Ureter (tissue), 1 donor: ENCODE data around the gene TRPV4. TPM values are rescaled to one million over a fixed set of nuclear protein-coding genes. Genes with fewer than 3 reads are reported as not detected.

ENCODE experiments used
- DNase-seq: peaks from one replicate; pipeline ENCODE4 v3.0.0-alpha.2; 2020; ENCODE audit warnings: low spot score
- total RNA-seq: library from RNA; stranded (reverse); gene quantifications from one replicate; pipeline ENCODE4 v1.2.4, GENCODE V29; 2023
- donor health status: DM: yes; HTN: yes; CAD: no.

TRPV4 gene
- total RNA-seq, 1 donor from 2014 or later = 3.6 TPM

GRCh38 chr12:109741286-109741969 is 91.8 kb downstream of the TRPV4 start:
- no peak for DNase-seq

GRCh38 chr12:109740694-109741245 is 92.4 kb downstream of the TRPV4 start:
- no peak for DNase-seq

GRCh38 chr12:109739747-109740693 is 93.2 kb downstream of the TRPV4 start:
- DNase-seq = no peak

GRCh38 chr12:109738878-109739665 is 94.1 kb downstream of the TRPV4 start:
- DNase-seq = no peak

GRCh38 chr12:109738209-109738608 is 95.0 kb downstream of the TRPV4 start:
- DNase-seq = no peak

- DNase-seq = no peak
Observed at GRCh38 chr12:109737631-109738030, 95.6 kb downstream of the TRPV4 start.

- DNase-seq = no peak
Observed at GRCh38 chr12:109737126-109737525, 96.1 kb downstream of the TRPV4 start.

- no peak for DNase-seq
Observed at GRCh38 chr12:109736552-109737108, 96.6 kb downstream of the TRPV4 start.

- no peak for DNase-seq
Observed at GRCh38 chr12:109735825-109736551, 97.2 kb downstream of the TRPV4 start.

GRCh38 chr12:109735051-109735521 is 98.1 kb downstream of the TRPV4 start:
- DNase-seq = no peak

GRCh38 chr12:109734219-109735000 is 98.8 kb downstream of the TRPV4 start:
- no peak for DNase-seq

Other genes starting within 250 kb of the TRPV4 start
- gene FAM222A, start 119.6 kb downstream of the TRPV4 start, total RNA-seq = 0.73 TPM
- 106 TPM for gene GLTP, start 47.1 kb upstream of the TRPV4 start, total RNA-seq
- 20.8 TPM for gene TCHP, start 66.9 kb upstream of the TRPV4 start, total RNA-seq
- gene GIT2, start 163.0 kb upstream of the TRPV4 start, total RNA-seq = 55.5 TPM
- gene ANKRD13A, start 166.0 kb upstream of the TRPV4 start, total RNA-seq = 50.9 TPM
- 14.1 TPM for gene C12orf76, start 215.1 kb upstream of the TRPV4 start, total RNA-seq